Raji (cell line): ENCODE data around the gene WDR72.

Experiments used
- POLR2A ChIP-seq: IDR thresholded peaks from 2 replicates; pipeline ENCODE4 v1.6.1; 2011; ENCODE audit warnings: low read depth, low read length, control low read depth; ENCODE audit not compliant: insufficient read depth

WDR72 gene

DNA sequence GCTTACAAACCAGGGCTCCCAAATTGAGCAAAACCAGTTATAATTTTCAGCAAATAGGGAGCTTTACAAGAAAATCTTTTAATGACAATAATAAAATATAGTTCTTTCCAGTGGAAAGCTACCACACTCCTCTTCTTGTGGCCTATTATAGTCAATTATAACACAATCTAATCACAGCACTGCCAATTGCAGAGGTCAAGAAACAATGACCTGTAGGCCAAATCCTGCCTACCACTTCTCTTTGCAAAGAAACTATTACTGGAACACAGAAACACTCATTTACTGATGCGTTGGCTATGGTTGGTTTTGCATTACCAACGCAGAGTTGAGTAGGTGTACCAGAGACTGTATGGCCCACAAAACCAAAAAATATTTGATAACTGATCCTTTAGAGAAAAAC is 110.5 kb downstream of the WDR72 start:
- TF ChIP-seq POLR2A, result no peak

GRCh38 chr15:53644660-53645059 is 114.8 kb downstream of the WDR72 start:
- no peak for TF ChIP-seq POLR2A

DNA sequence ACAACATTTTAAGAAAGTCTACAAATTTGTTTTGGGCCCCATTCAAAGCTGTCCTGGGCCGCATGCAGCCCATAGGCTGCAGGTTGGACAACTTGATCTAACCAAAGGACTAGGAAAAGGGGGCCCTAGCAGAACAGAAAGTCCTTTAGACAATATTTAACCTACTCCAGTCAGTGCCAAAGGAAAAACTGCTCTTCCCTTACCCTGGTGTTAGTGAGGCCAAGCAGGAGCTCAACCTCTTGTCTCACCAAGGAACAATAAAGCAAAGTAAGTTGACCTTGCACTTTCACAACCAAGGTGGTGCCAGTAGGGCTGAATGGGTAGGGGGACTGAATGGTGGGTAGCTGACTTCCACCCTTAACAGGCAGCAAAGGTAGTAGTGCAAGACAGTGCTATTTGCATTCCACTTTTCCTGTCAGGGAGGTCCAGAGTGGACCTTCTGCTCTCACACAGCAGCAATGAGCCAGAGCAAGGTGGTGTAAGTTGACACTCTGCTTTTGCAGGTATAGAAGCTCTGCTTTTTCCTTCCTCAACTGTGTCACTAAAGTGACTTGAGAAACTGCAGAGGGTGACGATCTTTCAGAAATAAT is 124.9 kb downstream of the WDR72 start:
- TF ChIP-seq POLR2A, result no peak

DNA sequence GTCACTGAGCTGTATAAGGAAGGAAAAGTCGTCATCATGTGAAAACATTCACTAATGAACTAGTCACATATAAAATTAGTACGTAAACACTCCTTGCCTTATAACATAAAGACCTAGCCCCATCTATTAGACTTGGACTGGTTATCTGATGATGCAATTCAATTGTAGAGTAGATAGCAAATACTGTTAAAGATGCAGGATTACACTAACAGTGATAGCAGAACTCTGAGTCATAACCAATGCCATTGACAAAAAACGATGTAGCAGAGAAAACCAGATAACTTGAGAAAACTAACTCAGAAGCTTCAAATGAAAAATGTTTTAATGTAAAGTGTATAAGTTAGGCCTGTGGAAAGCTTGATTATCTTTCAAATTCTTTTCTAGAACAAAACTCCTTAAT is 132.2 kb downstream of the WDR72 start:
- no peak for TF ChIP-seq POLR2A

GRCh38 chr15:53625962-53626845 is 133.3 kb downstream of the WDR72 start:
- no peak for TF ChIP-seq POLR2A

DNA sequence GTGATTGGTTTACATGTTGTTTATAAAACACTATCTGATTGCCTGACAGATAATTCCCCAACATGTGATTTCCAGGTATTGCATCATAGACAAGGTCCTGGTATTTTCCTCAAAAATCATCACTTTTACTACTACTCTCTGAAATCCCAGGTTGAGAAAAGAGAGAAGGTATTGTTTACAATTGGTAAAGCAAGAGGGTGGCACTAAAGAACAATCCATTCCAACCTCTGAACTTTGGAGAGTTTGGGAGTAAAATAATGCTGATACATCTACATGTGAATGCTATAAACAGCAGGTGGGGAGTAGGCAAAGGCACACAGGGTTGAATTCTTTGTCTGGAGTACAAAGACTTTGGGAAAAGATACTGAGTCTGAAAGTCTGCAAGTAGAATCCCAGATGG is 134.2 kb downstream of the WDR72 start:
- no peak for TF ChIP-seq POLR2A

GRCh38 chr15:53618461-53618860 is 141.0 kb downstream of the WDR72 start:
- TF ChIP-seq POLR2A, result no peak

DNA sequence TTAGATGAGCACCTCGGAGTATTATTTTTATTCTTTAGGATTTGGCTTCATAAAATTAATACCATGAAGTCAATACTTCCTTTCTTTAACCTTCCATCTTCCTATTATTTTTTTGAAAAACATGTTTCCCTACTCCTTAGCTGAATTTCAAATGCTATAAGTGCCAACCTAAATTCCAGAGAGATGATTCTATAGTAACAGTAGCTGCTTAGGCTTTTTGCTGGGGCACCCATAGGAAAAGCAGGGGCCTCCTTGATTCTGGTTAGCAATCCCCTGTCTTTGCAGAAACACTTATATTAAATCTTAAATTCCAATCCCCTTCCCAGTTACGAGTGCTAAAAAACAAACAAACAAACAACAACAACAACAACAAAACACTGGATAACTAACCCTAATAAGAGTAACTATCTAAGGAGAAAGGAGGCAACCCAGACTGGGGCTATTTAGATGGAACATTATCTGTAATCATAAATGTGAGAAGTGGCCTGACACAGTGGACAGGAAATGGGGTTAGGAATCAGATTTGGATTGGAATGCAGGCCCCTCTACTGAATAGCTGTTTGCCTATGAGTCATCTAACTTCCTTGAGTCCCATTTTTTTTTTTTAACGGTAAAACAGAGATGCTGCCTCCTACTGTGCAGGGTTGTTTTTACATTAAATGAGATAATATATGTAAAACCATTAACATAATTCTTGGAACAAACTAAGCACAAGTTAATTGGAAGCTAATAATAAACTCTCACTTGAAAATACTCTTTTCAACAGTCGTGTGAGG is 148.1 kb downstream of the WDR72 start:
- TF ChIP-seq POLR2A, result no peak

DNA sequence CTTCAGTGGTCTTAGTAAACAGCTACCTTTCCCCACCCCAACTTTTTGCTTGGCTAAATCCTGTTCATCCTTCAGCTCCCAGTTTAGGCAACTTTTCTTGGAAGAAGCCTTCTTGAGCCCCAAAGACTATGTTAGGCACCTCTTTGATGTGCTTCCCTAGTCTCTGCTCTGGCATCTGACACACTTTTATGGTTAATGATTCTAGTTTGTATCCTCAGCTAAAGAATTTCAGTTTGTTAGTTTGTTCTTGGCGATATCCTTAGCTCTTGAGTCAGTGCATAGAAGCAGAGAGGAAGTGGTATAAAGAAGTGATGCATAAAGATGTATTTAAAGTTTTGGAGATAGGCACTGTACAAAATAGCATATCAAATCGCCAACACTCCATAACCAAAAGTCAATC is 168.4 kb downstream of the WDR72 start:
- no peak for TF ChIP-seq POLR2A

DNA sequence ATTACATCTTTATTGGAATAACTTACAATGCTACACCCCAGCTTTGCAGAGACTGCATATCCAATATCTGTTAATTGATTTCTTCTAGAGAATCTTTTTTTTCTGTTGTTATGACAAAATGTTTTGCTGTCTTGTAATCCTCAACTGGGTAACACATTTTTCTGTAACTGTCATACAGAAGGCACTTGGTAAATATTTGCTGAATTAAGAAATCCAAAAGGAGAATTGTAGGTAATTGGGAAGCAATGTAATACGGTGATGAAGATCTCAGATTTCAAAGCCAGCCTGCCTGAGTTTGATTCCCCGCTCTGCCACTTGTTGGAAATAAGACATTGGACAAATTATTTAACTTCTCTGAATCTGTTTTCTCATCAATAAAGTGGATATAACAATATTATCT is 169.1 kb downstream of the WDR72 start:
- no peak for TF ChIP-seq POLR2A

- TF ChIP-seq POLR2A, result no peak
Measured at GRCh38 chr15:53589520-53590057, 169.9 kb downstream of the WDR72 start.

GRCh38 chr15:53588773-53589172 is 170.7 kb downstream of the WDR72 start:
- no peak for TF ChIP-seq POLR2A

- no peak for TF ChIP-seq POLR2A
Measured at GRCh38 chr15:53586799-53587198, 172.7 kb downstream of the WDR72 start.

DNA sequence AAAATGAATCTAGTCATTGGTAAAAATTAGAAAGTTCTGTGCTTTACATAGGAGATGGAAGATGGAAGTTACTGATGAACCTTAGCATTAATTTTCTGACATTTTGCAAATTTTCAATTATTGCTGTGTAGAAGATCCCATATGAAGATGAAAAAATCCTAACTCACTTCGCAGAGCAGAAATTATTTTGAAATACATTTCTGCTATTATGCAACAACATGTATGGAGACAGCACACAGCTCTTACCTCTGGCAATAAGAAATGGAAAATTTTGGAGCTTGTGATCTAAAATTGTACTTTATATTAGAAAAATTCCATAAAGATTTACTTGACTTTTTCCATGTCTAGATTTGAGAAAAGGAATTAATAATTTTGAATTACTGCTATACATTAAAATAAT is 177.9 kb downstream of the WDR72 start:
- TF ChIP-seq POLR2A, result no peak

- TF ChIP-seq POLR2A, result no peak
Measured at GRCh38 chr15:53580366-53580765, 179.1 kb downstream of the WDR72 start.

- TF ChIP-seq POLR2A, result no peak
Measured at GRCh38 chr15:53576841-53577240, 182.6 kb downstream of the WDR72 start.

- no peak for TF ChIP-seq POLR2A
Measured at GRCh38 chr15:53573091-53573490, 186.4 kb downstream of the WDR72 start.
